Bone marrow (tissue), 2 donors: ENCODE measurements around the gene MYH13.
"Not testable (repeated sequence)": the region's sequence is repeated elsewhere in the genome, so short reads cannot be mapped to it uniquely, and the experiment has no call there.

Experiments used
- DNase-seq, 2 donors: peaks; one replicate each; lab custom pipeline; 2025; lab: John Stamatoyannopoulos, UW

The MYH13 gene

GRCh38 chr17:10304758-10305300 lies 68.0 kb downstream of the MYH13 start:
- DNase-seq, result no peak

- no peak for DNase-seq
Observed at GRCh38 chr17:10297691-10298090, 75.1 kb downstream of the MYH13 start.

- peak in 1 of 2 donors; percentile 52 for DNase-seq
Observed at GRCh38 chr17:10295728-10296343, 77.0 kb downstream of the MYH13 start.

GRCh38 chr17:10294180-10294579 lies 78.6 kb downstream of the MYH13 start:
- no peak for DNase-seq

GRCh38 chr17:10292057-10292937 lies 80.5 kb downstream of the MYH13 start:
- DNase-seq, result no peak

- not testable (repeated sequence) for DNase-seq
Observed at GRCh38 chr17:10291576-10291975, 81.2 kb downstream of the MYH13 start.

GRCh38 chr17:10290041-10290440 lies 82.8 kb downstream of the MYH13 start:
- DNase-seq, result no peak

- DNase-seq, result no peak
Observed at GRCh38 chr17:10286324-10286723, 86.5 kb downstream of the MYH13 start.

GRCh38 chr17:10285896-10286295 lies 86.9 kb downstream of the MYH13 start:
- DNase-seq, result no peak

- DNase-seq, result no peak
Observed at GRCh38 chr17:10280068-10280467, 92.7 kb downstream of the MYH13 start.

GRCh38 chr17:10278218-10278617 lies 94.6 kb downstream of the MYH13 start:
- no peak for DNase-seq

GRCh38 chr17:10276436-10276835 lies 96.4 kb downstream of the MYH13 start:
- DNase-seq, result no peak

- no peak for DNase-seq
Observed at GRCh38 chr17:10275418-10275817, 97.4 kb downstream of the MYH13 start.

GRCh38 chr17:10271106-10271562 lies 101.7 kb downstream of the MYH13 start:
- no peak for DNase-seq

GRCh38 chr17:10270258-10270657 lies 102.5 kb downstream of the MYH13 start:
- no peak for DNase-seq

GRCh38 chr17:10268005-10268404 lies 104.8 kb downstream of the MYH13 start:
- DNase-seq, result no peak

- no peak for DNase-seq
Observed at GRCh38 chr17:10266296-10266876, 106.4 kb downstream of the MYH13 start.

GRCh38 chr17:10265100-10265810 lies 107.6 kb downstream of the MYH13 start:
- no peak for DNase-seq

- DNase-seq, result no peak
Observed at GRCh38 chr17:10264051-10264450, 108.8 kb downstream of the MYH13 start.

GRCh38 chr17:10262451-10262850 lies 110.4 kb downstream of the MYH13 start:
- DNase-seq, result no peak

GRCh38 chr17:10261098-10261497 lies 111.7 kb downstream of the MYH13 start:
- no peak for DNase-seq
